Thymus (tissue), 11 donors: ENCODE data around the gene ARHGEF33. TPM values are rescaled to one million over a fixed set of nuclear protein-coding genes. Genes with fewer than 3 reads are reported as not detected.

Source experiments
- DNase-seq, 9 donors: peaks; one replicate each; pipeline ENCODE4 v3.0.0-alpha.2; 2013; ENCODE audit warnings: low spot score in 9 of 9, low read depth in 6 of 9, missing footprints in 1 of 9
- H3K27ac ChIP-seq, 2 donors: one replicate each; pipeline ENCODE4 v1.5.1; 2013; ENCODE audit warnings: control low read depth in 1 of 2, low read depth in 1 of 2, low read length in 1 of 2, mild to moderate bottlenecking in 1 of 2, moderate library complexity in 1 of 2
- H3K27me3 ChIP-seq, 2 donors: one replicate each; pipeline ENCODE4 v1.5.1; 2013; ENCODE audit warnings: low read length in 1 of 2; ENCODE audit not compliant: control insufficient read depth in 2 of 2, insufficient read depth in 1 of 2
- H3K36me3 ChIP-seq, 2 donors: one replicate each; pipeline ENCODE4 v1.5.1; 2013; ENCODE audit warnings: low read length in 1 of 2, mild to moderate bottlenecking in 1 of 2, moderate library complexity in 1 of 2; ENCODE audit not compliant: control insufficient read depth in 2 of 2, insufficient read depth in 2 of 2
- H3K4me1 ChIP-seq, 2 donors: one replicate each; pipeline ENCODE4 v1.5.1; 2013; ENCODE audit warnings: low read length in 2 of 2; ENCODE audit not compliant: control insufficient read depth in 2 of 2, insufficient read depth in 2 of 2
- H3K4me3 ChIP-seq, 2 donors: one replicate each; pipeline ENCODE4 v1.5.1; 2013; ENCODE audit warnings: low read length in 2 of 2, control low read depth in 1 of 2, mild to moderate bottlenecking in 1 of 2
- H3K9me3 ChIP-seq, 2 donors: one replicate each; pipeline ENCODE4 v1.5.1; 2013; ENCODE audit warnings: low read length in 1 of 2, mild to moderate bottlenecking in 1 of 2; ENCODE audit not compliant: control insufficient read depth in 2 of 2, insufficient read depth in 1 of 2
- WGBS: extraction: QIAGEN DNeasy Blood & Tissue Kit; methylation state at CpG from one replicate; pipeline ENCODE4 v1.1.7; 2013; 5-methylcytosine and 5-hydroxymethylcytosine counted together
- polyA plus RNA-seq: library from polyadenylated mRNA; stranded (reverse); fragments of 200-250 nt; gene quantifications from one replicate; pipeline ENCODE4 v1.2.3, GENCODE V29; 2013
- total RNA-seq: library from RNA; stranded (reverse); fragments of 120-200 nt; gene quantifications from one replicate; pipeline ENCODE4 v1.2.4, GENCODE V29; 2013
- donor health status: healthy.

The ARHGEF33 gene
- total and polyA plus RNA-seq, 2 donors = 0.33 to 0.55 TPM

DNA sequence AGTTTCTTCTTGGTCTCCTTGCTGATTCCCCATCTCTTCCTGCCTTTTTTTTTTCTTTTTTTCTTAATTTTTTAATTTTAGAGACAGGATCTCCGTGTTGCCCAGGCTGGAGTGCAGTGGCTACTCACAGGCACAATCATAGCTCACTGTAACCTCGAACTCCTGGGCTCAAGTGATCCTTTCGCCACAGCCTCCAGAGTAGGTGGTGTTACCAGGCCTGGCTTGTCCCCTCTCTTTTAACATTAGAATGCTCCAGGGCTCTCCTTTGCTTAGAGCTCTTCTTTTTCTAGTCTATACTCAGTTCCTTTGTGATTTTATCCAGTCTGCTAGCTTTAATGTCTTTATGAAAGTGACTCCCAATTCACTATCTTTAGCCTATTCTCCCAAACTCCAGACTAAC is 89.2 kb downstream of the ARHGEF33 start:
- Histone ChIP-seq H3K36me3 (peaks cover 0 to 3% of the 10 kb centered on the region in 2 donors), H3K27ac (no peak overlapping the region), H3K4me1 (peaks cover 5 to 6% of the 10 kb centered on the region in 2 donors), H3K27me3 (no peaks in the 10 kb centered on the region), H3K4me3 (no peak overlapping the region), H3K9me3 (no peaks in the 10 kb centered on the region)
- 97% methylated on average over 3 of the region's 3 CpGs for WGBS
- DNase-seq = no peak

GRCh38 chr2:38981003-38981669 is 91.5 kb downstream of the ARHGEF33 start:
- Histone ChIP-seq H3K9me3 (no peaks in the 10 kb centered on the region), H3K27ac (no peak overlapping the region), H3K27me3 (no peaks in the 10 kb centered on the region), H3K4me1 (peaks cover 5 to 6% of the 10 kb centered on the region in 2 donors), H3K36me3 (peaks cover 5 to 14% of the 10 kb centered on the region in 2 donors), H3K4me3 (no peak overlapping the region)
- WGBS = 96% methylated on average over 3 of the region's 3 CpGs
- no peak for DNase-seq

DNA sequence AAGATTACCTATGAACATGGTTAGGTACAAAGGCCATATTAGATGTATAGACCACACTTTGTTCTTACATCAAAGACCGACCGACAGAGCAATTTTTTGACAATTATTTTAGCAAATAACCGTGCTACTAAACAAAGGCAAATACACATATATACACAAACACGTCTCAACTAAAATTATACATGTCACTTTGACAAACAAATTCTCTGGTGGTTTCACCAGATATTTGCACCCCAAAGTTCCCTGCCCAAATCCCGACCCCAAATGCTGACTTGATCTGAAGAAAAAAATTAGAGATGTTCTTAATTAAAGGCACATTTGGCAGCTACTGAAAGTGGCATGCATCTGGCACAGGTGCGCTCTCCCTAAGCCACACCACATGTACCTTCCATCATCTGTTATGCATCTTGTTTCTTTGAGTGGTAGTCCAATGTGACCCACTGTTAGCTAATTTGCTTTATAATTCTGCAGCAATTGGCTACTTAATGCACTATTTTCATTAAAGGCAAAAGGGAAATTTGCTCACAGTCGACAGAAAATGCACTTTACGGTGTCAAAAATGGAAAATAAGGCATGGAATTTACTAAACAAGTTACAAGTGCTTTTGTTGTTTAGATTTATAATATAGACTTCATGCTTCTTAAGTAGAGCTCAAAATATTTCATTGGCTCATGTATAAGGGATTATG is 92.1 kb downstream of the ARHGEF33 start:
- H3K36me3 ChIP-seq = peaks cover 5 to 16% of the 10 kb centered on the region in 2 donors
- H3K27ac ChIP-seq = no peak overlapping the region
- H3K4me3 ChIP-seq = no peak overlapping the region
- no peak for DNase-seq
- 97% methylated on average over 8 of the region's 8 CpGs for WGBS
- H3K4me1 ChIP-seq = peaks cover 5 to 6% of the 10 kb centered on the region in 2 donors
- no peaks in the 10 kb centered on the region for H3K27me3 ChIP-seq
- no peaks in the 10 kb centered on the region for H3K9me3 ChIP-seq

DNA sequence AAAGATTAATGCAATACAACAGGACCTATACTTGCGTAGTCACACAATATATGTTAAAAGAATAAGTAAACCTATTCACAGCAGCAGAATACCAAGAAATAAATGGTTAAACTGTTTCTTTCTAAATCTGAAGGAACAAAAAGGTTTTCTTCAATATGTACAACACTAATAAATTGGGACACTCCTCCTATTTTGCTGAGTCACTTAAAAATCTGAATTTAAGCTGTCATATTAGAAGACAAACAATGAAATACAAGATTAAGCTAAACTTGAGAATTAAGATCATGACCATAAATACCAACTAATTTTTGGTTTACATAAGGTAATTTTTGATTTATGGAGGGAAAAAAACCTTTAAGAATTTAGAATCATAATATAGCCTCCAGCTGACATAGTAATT is 92.8 kb downstream of the ARHGEF33 start:
- peaks cover 5 to 6% of the 10 kb centered on the region in 2 donors for H3K4me1 ChIP-seq
- H3K27ac ChIP-seq = no peak overlapping the region
- no peaks in the 10 kb centered on the region for H3K27me3 ChIP-seq
- H3K4me3 ChIP-seq = no peak overlapping the region
- peaks cover 5 to 16% of the 10 kb centered on the region in 2 donors for H3K36me3 ChIP-seq
- DNase-seq = no peak
- WGBS = 99% methylated on average over 1 of the region's 1 CpG
- no peaks in the 10 kb centered on the region for H3K9me3 ChIP-seq

GRCh38 chr2:38988716-38989115 is 99.0 kb downstream of the ARHGEF33 start:
- Histone ChIP-seq H3K4me3 (no peak overlapping the region), H3K4me1 (no peaks in the 10 kb centered on the region), H3K9me3 (no peaks in the 10 kb centered on the region), H3K27ac (no peak overlapping the region), H3K36me3 (peaks cover 5 to 39% of the 10 kb centered on the region in 2 donors), H3K27me3 (no peaks in the 10 kb centered on the region)
- DNase-seq = no peak
- WGBS = 93% methylated on average over 1 of the region's 1 CpG

GRCh38 chr2:38991899-38992298 is 102.2 kb downstream of the ARHGEF33 start:
- 90% methylated on average over 2 of the region's 2 CpGs for WGBS
- Histone ChIP-seq H3K27ac (no peak overlapping the region), H3K9me3 (no peaks in the 10 kb centered on the region), H3K4me3 (no peak overlapping the region), H3K27me3 (no peaks in the 10 kb centered on the region), H3K36me3 (peaks cover 3 to 43% of the 10 kb centered on the region in 2 donors), H3K4me1 (no peaks in the 10 kb centered on the region)
- no peak for DNase-seq

GRCh38 chr2:38997781-38998180 is 108.1 kb downstream of the ARHGEF33 start:
- WGBS = 90% methylated on average over 4 of the region's 4 CpGs
- H3K27ac ChIP-seq = no peak overlapping the region
- peaks cover 28 to 65% of the 10 kb centered on the region in 2 donors for H3K36me3 ChIP-seq
- no peaks in the 10 kb centered on the region for H3K27me3 ChIP-seq
- H3K4me3 ChIP-seq = no peak overlapping the region
- no peaks in the 10 kb centered on the region for H3K4me1 ChIP-seq
- DNase-seq = no peak
- H3K9me3 ChIP-seq = no peaks in the 10 kb centered on the region

DNA sequence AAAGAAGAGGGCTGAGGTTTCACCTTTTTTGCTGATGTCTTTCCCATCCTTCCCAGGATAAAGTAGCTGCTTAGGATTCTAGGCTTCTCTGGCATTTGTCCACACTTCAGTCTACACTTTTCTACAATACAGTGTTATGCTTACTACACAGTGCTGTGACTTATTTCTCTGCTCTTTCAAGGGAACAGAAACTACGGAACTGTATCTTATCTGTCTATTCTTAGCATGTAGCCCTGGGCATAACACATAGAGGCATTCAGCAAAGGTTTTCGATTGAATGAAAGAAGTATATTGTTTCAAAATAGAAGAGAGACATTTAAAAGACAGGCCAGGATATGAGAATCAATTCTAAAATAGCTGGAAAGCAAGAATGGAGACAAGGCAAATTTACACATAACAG is 110.9 kb downstream of the ARHGEF33 start:
- Histone ChIP-seq H3K36me3 (peaks cover 28 to 54% of the 10 kb centered on the region in 2 donors), H3K27me3 (no peaks in the 10 kb centered on the region), H3K9me3 (no peaks in the 10 kb centered on the region), H3K4me1 (no peaks in the 10 kb centered on the region), H3K27ac (no peak overlapping the region), H3K4me3 (no peak overlapping the region)
- DNase-seq = no peak
- 97% methylated on average over 2 of the region's 2 CpGs for WGBS

DNA sequence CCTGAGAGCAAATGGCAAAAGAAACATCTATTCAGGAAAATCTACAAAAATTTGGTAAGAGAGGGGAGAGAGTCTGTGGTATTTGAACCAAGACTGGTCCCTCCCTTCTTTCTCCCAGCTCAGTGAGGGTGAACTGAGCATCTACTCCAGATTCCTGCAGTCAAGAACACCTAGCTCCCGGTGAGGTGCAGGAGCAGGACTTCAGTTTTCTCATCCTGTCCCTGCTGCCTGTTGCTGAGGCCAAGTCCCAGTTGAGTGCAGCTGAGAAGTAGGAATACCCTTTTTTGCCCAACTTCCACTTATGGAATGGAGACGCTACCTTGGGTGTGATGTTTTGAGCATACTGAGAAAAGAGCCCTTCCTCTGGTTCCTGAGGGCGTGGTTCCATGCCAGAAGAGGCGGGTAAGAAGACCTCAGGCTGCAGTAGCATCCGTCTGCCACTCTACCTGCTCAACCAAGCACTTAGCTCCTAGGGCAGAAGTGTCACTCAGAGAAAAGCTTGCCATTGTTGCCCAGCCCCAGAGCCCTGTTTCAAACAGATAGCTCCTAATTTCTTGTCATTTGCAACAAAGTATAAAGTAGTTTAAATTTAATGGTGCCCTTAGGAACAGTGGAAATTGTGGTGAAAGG is 118.3 kb downstream of the ARHGEF33 start:
- 79% methylated on average over 5 of the region's 5 CpGs for WGBS

More for the DNA sequence above, 118.3 kb downstream of the ARHGEF33 start:
- Histone ChIP-seq H3K36me3 (peaks cover 16 to 31% of the 10 kb centered on the region in 2 donors), H3K4me3 (no peak overlapping the region), H3K27ac (no peak overlapping the region), H3K9me3 (no peaks in the 10 kb centered on the region), H3K4me1 (no peaks in the 10 kb centered on the region), H3K27me3 (no peaks in the 10 kb centered on the region)
- DNase-seq = no peak
